Loucy (cell line): ENCODE data around the gene NADK2.
"Not testable (repeated sequence)": the region's sequence is repeated elsewhere in the genome, so short reads cannot be mapped to it uniquely, and the experiment has no call there.

Source experiments
- H2AFZ ChIP-seq: fragments of 200-600 bp; sonication (generic); 2 replicates; pipeline ENCODE4 v1.6.0; 2016; ENCODE audit warnings: antibody characterized with exemption, mild to moderate bottlenecking, low read length, moderate library complexity
- H3F3A ChIP-seq: fragments of 200-600 bp; 2 replicates; pipeline ENCODE4 v1.6.0; 2016; ENCODE audit warnings: antibody characterized with exemption, low read depth, mild to moderate bottlenecking
- H3K27me3 ChIP-seq: fragments of 200-600 bp; sonication (generic); 2 replicates; pipeline ENCODE4 v1.6.1; 2014; ENCODE audit warnings: low read length, mild to moderate bottlenecking; ENCODE audit not compliant: insufficient read depth, poor library complexity, severe bottlenecking
- H3K36me3 ChIP-seq: fragments of 200-600 bp; sonication (generic); 2 replicates; pipeline ENCODE4 v1.6.1; 2016; ENCODE audit warnings: low read length; ENCODE audit not compliant: insufficient read depth
- H3K4me1 ChIP-seq: fragments of 200-600 bp; sonication (generic); 2 replicates; pipeline ENCODE4 v1.5.1; 2014; ENCODE audit warnings: low read length, mild to moderate bottlenecking; ENCODE audit not compliant: insufficient read depth, poor library complexity, severe bottlenecking
- H3K4me2 ChIP-seq: fragments of 200-600 bp; sonication (generic); 2 replicates; pipeline ENCODE4 v1.6.0; 2014; ENCODE audit warnings: antibody characterized with exemption, low read length, low read depth, mild to moderate bottlenecking; ENCODE audit not compliant: poor library complexity, severe bottlenecking
- H3K4me3 ChIP-seq: fragments of 200-600 bp; sonication (generic); 2 replicates; pipeline ENCODE4 v1.5.1; 2014; ENCODE audit warnings: low read length, mild to moderate bottlenecking, mixed read lengths; ENCODE audit not compliant: poor library complexity, severe bottlenecking
- H3K79me2 ChIP-seq: fragments of 200-600 bp; sonication (generic); 2 replicates; pipeline ENCODE4 v1.6.1; 2014; ENCODE audit warnings: low read length; ENCODE audit not compliant: insufficient read depth
- H3K9ac ChIP-seq: fragments of 200-600 bp; sonication (generic); 2 replicates; pipeline ENCODE4 v1.6.0; 2014; ENCODE audit warnings: mild to moderate bottlenecking, low read depth, low read length, moderate library complexity; ENCODE audit not compliant: poor library complexity, severe bottlenecking
- H3K9me2 ChIP-seq: fragments of 200-600 bp; sonication (generic); replicated peaks from 2 replicates; pipeline ENCODE4 v1.6.1; 2016; ENCODE audit warnings: low read depth, low read length, mixed read lengths
- H3K9me3 ChIP-seq: fragments of 200-600 bp; sonication (generic); 2 replicates; pipeline ENCODE4 v1.6.1; 2014; ENCODE audit warnings: mild to moderate bottlenecking, antibody characterized with exemption, low read length, low read depth; ENCODE audit not compliant: insufficient read depth
- H4K20me1 ChIP-seq: fragments of 200-600 bp; sonication (generic); 2 replicates; pipeline ENCODE4 v1.6.0; 2014; ENCODE audit warnings: antibody characterized with exemption, low read length, mild to moderate bottlenecking; ENCODE audit not compliant: insufficient read depth, poor library complexity, severe bottlenecking
- EZH2phosphoT487 ChIP-seq: fragments of 200-600 bp; IDR thresholded peaks from 2 replicates; pipeline ENCODE4 v1.6.1; 2018; ENCODE audit warnings: antibody characterized with exemption, mild to moderate bottlenecking, moderate library complexity, borderline replicate concordance
- TF ChIP-seq, protein P1 (sequence below): fragments of 200-600 bp; sonication (generic); conservative IDR thresholded peaks from 2 replicates; pipeline ENCODE4 v1.5.1; 2014; ENCODE audit warnings: mild to moderate bottlenecking, antibody characterized with exemption, low read length

NADK2 gene

DNA sequence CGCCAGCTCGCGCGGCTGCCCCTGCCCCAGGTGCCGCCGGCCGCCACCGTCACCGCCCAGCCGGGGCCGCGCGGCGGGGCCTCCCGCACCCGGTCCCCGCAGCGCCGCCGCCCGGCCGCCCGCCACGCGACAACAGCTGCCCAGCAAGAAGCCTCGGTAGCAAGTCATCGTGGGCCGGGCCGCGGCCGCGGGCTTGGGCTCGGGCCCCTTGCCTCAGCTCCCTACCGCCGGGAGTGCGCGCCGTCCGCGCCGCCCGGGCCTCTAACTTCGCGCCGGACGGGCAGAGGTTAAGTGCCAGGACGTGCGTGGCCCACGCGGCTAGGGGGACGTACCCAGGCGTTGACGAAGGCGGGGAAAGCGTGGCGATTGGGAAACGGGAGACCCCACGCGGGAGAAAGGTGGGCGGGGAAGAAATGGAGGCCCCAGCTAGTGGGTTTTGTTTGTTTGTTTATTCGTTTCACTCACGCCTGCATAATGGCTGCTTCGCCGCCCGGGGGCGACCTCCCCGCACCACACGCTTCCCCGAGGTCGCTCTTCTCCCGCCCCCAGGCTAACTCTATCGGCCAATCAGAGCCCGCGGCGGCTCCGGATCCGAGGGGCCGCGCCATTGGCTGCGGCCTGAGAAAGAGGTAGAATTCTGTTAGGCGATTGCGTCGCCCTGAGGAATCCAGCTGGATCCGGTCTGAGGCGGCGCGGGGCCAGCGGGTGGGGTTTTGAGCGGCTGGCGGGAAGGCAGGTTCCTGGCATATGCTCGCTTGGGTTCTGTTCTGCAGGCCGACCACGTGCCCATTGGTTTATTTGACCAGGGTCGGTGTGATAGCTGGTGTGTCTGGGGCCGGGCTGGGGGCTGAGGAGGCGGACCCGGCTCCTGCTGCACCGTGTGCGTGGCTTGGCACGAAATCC lies at the start of gene NADK2:
Gene NADK2, minus strand, starts transcription at position 295 of the 903 bp plus-strand sequence. Its CDS starts 127 bp downstream, at position 168.
- H3K4me2 ChIP-seq, result peak within 1 kb of the TSS; percentile 98
- peaks cover 12% of the 10 kb centered on the region for H4K20me1 ChIP-seq
- peak within 1 kb of the TSS; percentile 75 for H2AFZ ChIP-seq
- peaks cover 63% of the 10 kb centered on the region for H3K4me1 ChIP-seq
- no peaks in the 10 kb centered on the region for H3K9me2 ChIP-seq
- no peak for TF ChIP-seq EZH2phosphoT487
- TF ChIP-seq, protein P1, sequence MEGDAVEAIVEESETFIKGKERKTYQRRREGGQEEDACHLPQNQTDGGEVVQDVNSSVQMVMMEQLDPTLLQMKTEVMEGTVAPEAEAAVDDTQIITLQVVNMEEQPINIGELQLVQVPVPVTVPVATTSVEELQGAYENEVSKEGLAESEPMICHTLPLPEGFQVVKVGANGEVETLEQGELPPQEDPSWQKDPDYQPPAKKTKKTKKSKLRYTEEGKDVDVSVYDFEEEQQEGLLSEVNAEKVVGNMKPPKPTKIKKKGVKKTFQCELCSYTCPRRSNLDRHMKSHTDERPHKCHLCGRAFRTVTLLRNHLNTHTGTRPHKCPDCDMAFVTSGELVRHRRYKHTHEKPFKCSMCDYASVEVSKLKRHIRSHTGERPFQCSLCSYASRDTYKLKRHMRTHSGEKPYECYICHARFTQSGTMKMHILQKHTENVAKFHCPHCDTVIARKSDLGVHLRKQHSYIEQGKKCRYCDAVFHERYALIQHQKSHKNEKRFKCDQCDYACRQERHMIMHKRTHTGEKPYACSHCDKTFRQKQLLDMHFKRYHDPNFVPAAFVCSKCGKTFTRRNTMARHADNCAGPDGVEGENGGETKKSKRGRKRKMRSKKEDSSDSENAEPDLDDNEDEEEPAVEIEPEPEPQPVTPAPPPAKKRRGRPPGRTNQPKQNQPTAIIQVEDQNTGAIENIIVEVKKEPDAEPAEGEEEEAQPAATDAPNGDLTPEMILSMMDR, result peak; percentile 62
- H3F3A ChIP-seq, result peaks cover 9% of the 10 kb centered on the region; the same call in 1 of the 2 replicates
- H3K9me3 ChIP-seq, result no peaks in the 10 kb centered on the region
- peak within 1 kb of the TSS; percentile 95 for H3K9ac ChIP-seq
- peaks cover 52% of the 10 kb centered on the region for H3K79me2 ChIP-seq
- no peaks in the 10 kb centered on the region for H3K27me3 ChIP-seq
- peak within 1 kb of the TSS; percentile 91 for H3K4me3 ChIP-seq
- H3K36me3 ChIP-seq, result no peaks in the 10 kb centered on the region

- Histone ChIP-seq H3K4me3 (no peak overlapping the region), H3F3A (no peaks in the 10 kb centered on the region), H3K36me3 (no peaks in the 10 kb centered on the region), H3K27me3 (no peaks in the 10 kb centered on the region), H3K79me2 (no peaks in the 10 kb centered on the region), H3K9me3 (no peaks in the 10 kb centered on the region), H3K9ac (no peak overlapping the region), H2AFZ (no peak overlapping the region), H4K20me1 (no peaks in the 10 kb centered on the region), H3K4me1 (no peaks in the 10 kb centered on the region), H3K9me2 (no peaks in the 10 kb centered on the region), H3K4me2 (no peak overlapping the region)
- no peak for TF ChIP-seq EZH2phosphoT487
- TF ChIP-seq, protein P1, result no peak
Measured at GRCh38 chr5:36285837-36286615, 44.3 kb upstream of the NADK2 start.

DNA sequence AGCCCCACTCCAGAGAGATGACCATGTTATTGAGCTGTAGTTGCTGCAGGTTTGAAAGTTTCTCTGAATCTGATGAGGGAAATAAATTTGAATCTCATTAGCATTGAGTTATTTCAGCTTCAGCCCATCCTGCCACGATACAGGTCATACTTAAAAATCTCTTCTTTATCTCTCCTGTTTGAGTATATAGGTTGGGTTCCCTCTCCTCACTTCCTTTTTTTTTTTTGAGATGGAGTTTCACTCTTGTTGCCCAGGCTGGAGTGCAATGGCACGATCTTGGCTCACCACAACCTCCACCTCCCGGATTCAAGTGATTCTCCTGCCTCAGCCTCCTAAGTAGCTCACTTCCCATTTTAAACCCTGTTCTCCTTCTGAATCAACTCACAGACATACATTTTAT lies 42.0 kb upstream of the NADK2 start:
- H3K4me2 ChIP-seq, H3K4me1 ChIP-seq, H3K9me2 ChIP-seq, H3K79me2 ChIP-seq, H3K27me3 ChIP-seq, H3K4me3 ChIP-seq, H3K36me3 ChIP-seq, H3K9ac ChIP-seq, H2AFZ ChIP-seq, H3K9me3 ChIP-seq, H3F3A ChIP-seq, H4K20me1 ChIP-seq: not testable (repeated sequence)
